HepG2 (cell line): ENCODE measurements around the gene ATP1B2. TPM values are rescaled to one million over a fixed set of nuclear protein-coding genes. Genes with fewer than 3 reads are reported as not detected.

Experiments used
- CEBPG ChIP-seq: IDR thresholded peaks from 2 replicates; pipeline ENCODE4 v1.6.1; 2016
- FLYWCH1 ChIP-seq: sonication (generic); formaldehyde crosslinking; IDR thresholded peaks from 2 replicates; pipeline ENCODE4 v1.8.1; 2023; ENCODE audit warnings: mild to moderate bottlenecking, missing genetic modification reagents
- MED13 ChIP-seq: sonication (generic); formaldehyde crosslinking; IDR thresholded peaks from 2 replicates; pipeline ENCODE4 v1.5.0; 2020; ENCODE audit warnings: missing genetic modification reagents
- RORA ChIP-seq: sonication (generic); formaldehyde crosslinking; IDR thresholded peaks from 2 replicates; pipeline ENCODE4 v1.5.0; 2020; ENCODE audit warnings: mild to moderate bottlenecking, missing genetic modification reagents, moderate library complexity
- TEAD3 ChIP-seq: optimal IDR thresholded peaks from 2 replicates; pipeline ENCODE3; 2016; ENCODE audit warnings: borderline replicate concordance
- ZBTB7B ChIP-seq: sonication (generic); formaldehyde crosslinking; IDR thresholded peaks from 2 replicates; pipeline ENCODE4 v1.4.0; 2020; ENCODE audit warnings: missing genetic modification reagents
- ZFYVE20 ChIP-seq: sonication (generic); formaldehyde crosslinking; IDR thresholded peaks from 2 replicates; pipeline ENCODE4 v1.8.0; 2023; ENCODE audit warnings: low read depth, mild to moderate bottlenecking, moderate library complexity, missing genetic modification reagents, borderline replicate concordance
- ZNF253 ChIP-seq: sonication (generic); formaldehyde crosslinking; IDR thresholded peaks from 2 replicates; pipeline ENCODE4 v1.8.0; 2022; ENCODE audit warnings: mild to moderate bottlenecking, missing genetic modification reagents, borderline replicate concordance
- ZNF3 ChIP-seq: IDR thresholded peaks from 2 replicates; pipeline ENCODE4 v1.7.0; 2017; ENCODE audit warnings: inconsistent platforms
- ZNF501 ChIP-seq: sonication (generic); formaldehyde crosslinking; IDR thresholded peaks from 2 replicates; pipeline ENCODE4 v1.5.1; 2020; ENCODE audit warnings: mild to moderate bottlenecking, moderate library complexity, missing genetic modification reagents
- ZNF749 ChIP-seq: sonication (generic); formaldehyde crosslinking; IDR thresholded peaks from 2 replicates; pipeline ENCODE4 v1.8.0; 2022; ENCODE audit warnings: mild to moderate bottlenecking, missing genetic modification reagents, moderate library complexity, borderline replicate concordance
- ZNF768 ChIP-seq: sonication (generic); formaldehyde crosslinking; IDR thresholded peaks from 2 replicates; pipeline ENCODE4 v1.4.0; 2020; ENCODE audit warnings: missing genetic modification reagents
- ZNF792 ChIP-seq: IDR thresholded peaks from 2 replicates; pipeline ENCODE4 v1.6.1; 2016
- polyA plus RNA-seq, 8 experiments: library from polyadenylated mRNA; depleted of rRNA in 3 of 8; stranded (reverse) in 7 of 8; unstranded in 1 of 8; fragments of >200 nt; fragmentation: Illumina TruSeq in 4 of 8; extraction: Trizol in 4 of 8; gene quantifications; 2 replicates each; pipeline versions ENCODE4 v1.2.1 to v1.2.3, GENCODE V29; 2011 to 2016; ENCODE audit warnings: low read depth in 4 of 8, missing spikeins in 1 of 8, mixed read lengths in 1 of 8; ENCODE audit not compliant: insufficient read depth in 1 of 8
- total RNA-seq, 5 experiments: library from RNA; depleted of rRNA; stranded (reverse); fragments of >200 nt; fragmentation: Illumina TruSeq; extraction: Trizol; gene quantifications; 2 replicates each; pipeline ENCODE4 v1.2.3, GENCODE V29; 2016; ENCODE audit warnings: low read depth in 1 of 5
- TF ChIP-seq, protein P1 (sequence below), 2 experiments: sonication (generic) in 1 of 2; formaldehyde crosslinking in 1 of 2; IDR thresholded peaks; 2 replicates each; pipeline versions ENCODE4 v1.4.0 to v1.6.1; 2016 to 2020; ENCODE audit warnings: borderline replicate concordance in 1 of 2, low read depth in 1 of 2, mild to moderate bottlenecking in 1 of 2, missing genetic modification reagents in 1 of 2
- TF ChIP-seq, protein P2 (sequence below): sonication (generic); formaldehyde crosslinking; conservative IDR thresholded peaks from 2 replicates; pipeline ENCODE4 v1.8.1; 2023; ENCODE audit warnings: missing genetic modification reagents
- TF ChIP-seq, protein P3 (sequence below): sonication (generic); formaldehyde crosslinking; IDR thresholded peaks from 2 replicates; pipeline ENCODE4 v1.5.0; 2020; ENCODE audit warnings: missing genetic modification reagents, mild to moderate bottlenecking, borderline replicate concordance
- TF ChIP-seq, protein P4 (sequence below): sonication (generic); formaldehyde crosslinking; IDR thresholded peaks from 2 replicates; pipeline ENCODE4 v1.4.0; 2020; ENCODE audit warnings: missing genetic modification reagents, borderline replicate concordance
- TF ChIP-seq, protein P5 (sequence below): IDR thresholded peaks from 2 replicates; pipeline ENCODE4 v1.6.1; 2016

ATP1B2 gene
- total and polyA plus RNA-seq, 2 of the 13 experiments (the other 11 are each of a cell fraction or from before 2014, with no cell fraction given): not detected

DNA sequence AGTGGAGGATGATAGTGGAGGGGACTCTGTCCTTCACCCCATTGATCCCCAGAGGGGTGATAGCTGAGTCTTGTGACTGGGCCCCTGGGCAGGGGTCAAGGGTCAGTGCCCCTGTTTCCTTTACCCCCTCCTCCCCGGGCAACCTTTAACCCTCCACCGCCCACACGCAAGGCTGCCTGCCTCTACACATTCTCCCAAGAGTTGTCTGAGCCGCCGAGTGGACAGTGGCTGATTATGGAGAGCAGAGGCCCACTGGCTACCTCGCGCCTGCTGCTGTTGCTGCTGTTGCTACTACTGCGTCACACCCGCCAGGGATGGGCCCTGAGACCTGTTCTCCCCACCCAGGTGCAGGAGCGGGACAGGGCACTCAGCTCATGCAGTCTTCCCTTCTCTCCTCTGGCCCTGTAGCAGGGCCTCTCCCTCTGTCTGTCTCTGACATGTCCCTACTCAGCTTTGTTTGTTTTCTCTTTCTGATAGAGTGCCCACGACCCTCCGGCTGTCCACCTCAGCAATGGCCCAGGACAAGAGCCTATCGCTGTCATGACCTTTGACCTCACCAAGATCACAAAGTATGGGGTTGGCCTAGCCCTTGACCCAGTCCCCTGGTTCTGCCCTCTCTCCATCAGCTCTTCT is 20.7 kb upstream of the ATP1B2 start, which contains the start of gene SHBG (continued):
- TF ChIP-seq, protein P1, sequence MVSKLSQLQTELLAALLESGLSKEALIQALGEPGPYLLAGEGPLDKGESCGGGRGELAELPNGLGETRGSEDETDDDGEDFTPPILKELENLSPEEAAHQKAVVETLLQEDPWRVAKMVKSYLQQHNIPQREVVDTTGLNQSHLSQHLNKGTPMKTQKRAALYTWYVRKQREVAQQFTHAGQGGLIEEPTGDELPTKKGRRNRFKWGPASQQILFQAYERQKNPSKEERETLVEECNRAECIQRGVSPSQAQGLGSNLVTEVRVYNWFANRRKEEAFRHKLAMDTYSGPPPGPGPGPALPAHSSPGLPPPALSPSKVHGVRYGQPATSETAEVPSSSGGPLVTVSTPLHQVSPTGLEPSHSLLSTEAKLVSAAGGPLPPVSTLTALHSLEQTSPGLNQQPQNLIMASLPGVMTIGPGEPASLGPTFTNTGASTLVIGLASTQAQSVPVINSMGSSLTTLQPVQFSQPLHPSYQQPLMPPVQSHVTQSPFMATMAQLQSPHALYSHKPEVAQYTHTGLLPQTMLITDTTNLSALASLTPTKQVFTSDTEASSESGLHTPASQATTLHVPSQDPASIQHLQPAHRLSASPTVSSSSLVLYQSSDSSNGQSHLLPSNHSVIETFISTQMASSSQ (IDR thresholded peaks at IDR 0.05; ENCODE audit: low read depth): no peak
- TF ChIP-seq, protein P1 (CRISPR knock-in tag; IDR thresholded peaks at IDR 0.05; ENCODE audit: borderline replicate concordance): 0 out of 2 replicates have a peak, but pooled peaks have one; percentile 22
- TF ChIP-seq CEBPG (CRISPR knock-in tag) (no peak), TEAD3 (CRISPR knock-in tag) (no peak), ZNF501 (CRISPR knock-in tag) (no peak; the same call in 1 of the 2 replicates), ZNF768 (CRISPR knock-in tag) (no peak), ZFYVE20 (CRISPR knock-in tag) (no peak), ZBTB7B (CRISPR knock-in tag) (peak; percentile 46; the same call in 1 of the 2 replicates), ZNF749 (CRISPR knock-in tag) (no peak), ZNF253 (CRISPR knock-in tag) (no peak), ZNF792 (CRISPR knock-in tag) (no peak), ZNF3 (no peak), RORA (CRISPR knock-in tag) (no peak), MED13 (no peak), FLYWCH1 (CRISPR knock-in tag) (no peak)
- TF ChIP-seq, protein P2, sequence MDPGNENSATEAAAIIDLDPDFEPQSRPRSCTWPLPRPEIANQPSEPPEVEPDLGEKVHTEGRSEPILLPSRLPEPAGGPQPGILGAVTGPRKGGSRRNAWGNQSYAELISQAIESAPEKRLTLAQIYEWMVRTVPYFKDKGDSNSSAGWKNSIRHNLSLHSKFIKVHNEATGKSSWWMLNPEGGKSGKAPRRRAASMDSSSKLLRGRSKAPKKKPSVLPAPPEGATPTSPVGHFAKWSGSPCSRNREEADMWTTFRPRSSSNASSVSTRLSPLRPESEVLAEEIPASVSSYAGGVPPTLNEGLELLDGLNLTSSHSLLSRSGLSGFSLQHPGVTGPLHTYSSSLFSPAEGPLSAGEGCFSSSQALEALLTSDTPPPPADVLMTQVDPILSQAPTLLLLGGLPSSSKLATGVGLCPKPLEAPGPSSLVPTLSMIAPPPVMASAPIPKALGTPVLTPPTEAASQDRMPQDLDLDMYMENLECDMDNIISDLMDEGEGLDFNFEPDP (CRISPR knock-in tag): no peak
- TF ChIP-seq, protein P3, sequence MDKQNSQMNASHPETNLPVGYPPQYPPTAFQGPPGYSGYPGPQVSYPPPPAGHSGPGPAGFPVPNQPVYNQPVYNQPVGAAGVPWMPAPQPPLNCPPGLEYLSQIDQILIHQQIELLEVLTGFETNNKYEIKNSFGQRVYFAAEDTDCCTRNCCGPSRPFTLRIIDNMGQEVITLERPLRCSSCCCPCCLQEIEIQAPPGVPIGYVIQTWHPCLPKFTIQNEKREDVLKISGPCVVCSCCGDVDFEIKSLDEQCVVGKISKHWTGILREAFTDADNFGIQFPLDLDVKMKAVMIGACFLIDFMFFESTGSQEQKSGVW: no peak
- TF ChIP-seq, protein P4, sequence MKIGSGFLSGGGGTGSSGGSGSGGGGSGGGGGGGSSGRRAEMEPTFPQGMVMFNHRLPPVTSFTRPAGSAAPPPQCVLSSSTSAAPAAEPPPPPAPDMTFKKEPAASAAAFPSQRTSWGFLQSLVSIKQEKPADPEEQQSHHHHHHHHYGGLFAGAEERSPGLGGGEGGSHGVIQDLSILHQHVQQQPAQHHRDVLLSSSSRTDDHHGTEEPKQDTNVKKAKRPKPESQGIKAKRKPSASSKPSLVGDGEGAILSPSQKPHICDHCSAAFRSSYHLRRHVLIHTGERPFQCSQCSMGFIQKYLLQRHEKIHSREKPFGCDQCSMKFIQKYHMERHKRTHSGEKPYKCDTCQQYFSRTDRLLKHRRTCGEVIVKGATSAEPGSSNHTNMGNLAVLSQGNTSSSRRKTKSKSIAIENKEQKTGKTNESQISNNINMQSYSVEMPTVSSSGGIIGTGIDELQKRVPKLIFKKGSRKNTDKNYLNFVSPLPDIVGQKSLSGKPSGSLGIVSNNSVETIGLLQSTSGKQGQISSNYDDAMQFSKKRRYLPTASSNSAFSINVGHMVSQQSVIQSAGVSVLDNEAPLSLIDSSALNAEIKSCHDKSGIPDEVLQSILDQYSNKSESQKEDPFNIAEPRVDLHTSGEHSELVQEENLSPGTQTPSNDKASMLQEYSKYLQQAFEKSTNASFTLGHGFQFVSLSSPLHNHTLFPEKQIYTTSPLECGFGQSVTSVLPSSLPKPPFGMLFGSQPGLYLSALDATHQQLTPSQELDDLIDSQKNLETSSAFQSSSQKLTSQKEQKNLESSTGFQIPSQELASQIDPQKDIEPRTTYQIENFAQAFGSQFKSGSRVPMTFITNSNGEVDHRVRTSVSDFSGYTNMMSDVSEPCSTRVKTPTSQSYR (CRISPR knock-in tag): peak; percentile 26; the same call in 1 of the 2 replicates
- TF ChIP-seq, protein P5, sequence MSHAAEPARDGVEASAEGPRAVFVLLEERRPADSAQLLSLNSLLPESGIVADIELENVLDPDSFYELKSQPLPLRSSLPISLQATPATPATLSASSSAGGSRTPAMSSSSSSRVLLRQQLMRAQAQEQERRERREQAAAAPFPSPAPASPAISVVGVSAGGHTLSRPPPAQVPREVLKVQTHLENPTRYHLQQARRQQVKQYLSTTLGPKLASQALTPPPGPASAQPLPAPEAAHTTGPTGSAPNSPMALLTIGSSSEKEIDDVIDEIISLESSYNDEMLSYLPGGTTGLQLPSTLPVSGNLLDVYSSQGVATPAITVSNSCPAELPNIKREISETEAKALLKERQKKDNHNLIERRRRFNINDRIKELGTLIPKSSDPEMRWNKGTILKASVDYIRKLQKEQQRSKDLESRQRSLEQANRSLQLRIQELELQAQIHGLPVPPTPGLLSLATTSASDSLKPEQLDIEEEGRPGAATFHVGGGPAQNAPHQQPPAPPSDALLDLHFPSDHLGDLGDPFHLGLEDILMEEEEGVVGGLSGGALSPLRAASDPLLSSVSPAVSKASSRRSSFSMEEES: peak; percentile 87
